T-helper 22 cell (primary cell): Measurements from ENCODE around the gene ACRBP.

Experiments
- DNase-seq: peaks from one replicate; pipeline ENCODE4 v3.0.0-alpha.2; 2020; ENCODE audit warnings: low read depth

The ACRBP gene

DNA sequence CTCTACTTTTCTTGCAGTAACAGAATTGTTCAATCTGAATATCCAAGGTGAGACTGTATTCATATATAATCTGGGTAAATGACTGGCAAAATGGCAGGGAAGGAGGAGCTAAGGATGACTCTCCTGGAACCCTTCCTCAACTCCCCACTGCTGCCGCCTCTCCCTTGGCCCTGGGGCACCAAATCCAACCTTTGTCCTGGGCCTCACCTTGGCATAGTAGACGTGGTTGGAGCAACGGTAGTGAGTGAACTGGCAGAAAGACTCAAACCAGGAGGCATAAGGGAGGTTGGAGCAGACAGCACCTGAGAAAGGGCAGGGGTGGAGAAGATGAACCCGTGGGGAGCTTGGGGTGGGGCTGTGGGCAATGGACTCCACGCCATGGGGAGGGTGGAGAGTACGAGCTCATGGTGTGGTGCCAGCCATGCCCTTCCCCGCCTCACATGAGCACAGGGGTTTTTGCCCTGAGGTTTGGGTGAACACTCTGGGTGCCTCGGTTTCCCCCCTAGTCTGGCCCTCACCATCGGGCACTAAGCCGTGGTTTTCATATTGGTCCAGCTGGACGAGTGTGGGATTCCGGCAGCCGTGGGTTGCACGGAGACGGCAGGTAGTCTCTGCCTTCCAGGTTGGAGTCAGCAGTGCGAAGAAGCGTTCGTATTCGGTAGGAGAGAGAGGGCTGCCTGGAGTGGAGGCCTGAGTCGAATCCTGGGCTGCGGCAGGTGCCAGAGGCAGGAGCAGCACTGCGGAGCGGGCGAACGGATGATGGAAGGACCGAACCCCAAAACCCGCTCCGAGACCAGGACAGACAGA is 753 bp downstream of the ACRBP start:
- no peak for DNase-seq

DNA sequence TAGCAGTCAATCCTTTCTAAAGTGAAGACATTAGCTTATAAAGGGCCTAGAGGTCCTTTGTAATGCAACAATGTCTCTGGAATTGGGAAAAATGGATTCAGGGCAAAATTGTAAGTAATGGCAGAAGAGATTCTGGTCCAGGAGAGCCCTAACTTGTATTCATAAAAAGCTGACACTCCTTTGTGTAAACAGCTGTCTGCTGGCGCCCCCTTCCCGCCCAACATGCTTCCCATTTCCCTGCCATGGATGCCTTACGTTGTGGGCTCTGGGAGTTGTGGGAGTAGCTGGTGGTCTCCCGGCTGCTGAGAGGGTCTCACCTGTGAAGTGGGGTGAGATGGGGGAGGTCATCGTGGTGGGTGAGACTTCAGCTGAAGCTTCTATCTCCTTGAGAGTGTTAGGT is 2.3 kb downstream of the ACRBP start:
- DNase-seq = no peak

DNA sequence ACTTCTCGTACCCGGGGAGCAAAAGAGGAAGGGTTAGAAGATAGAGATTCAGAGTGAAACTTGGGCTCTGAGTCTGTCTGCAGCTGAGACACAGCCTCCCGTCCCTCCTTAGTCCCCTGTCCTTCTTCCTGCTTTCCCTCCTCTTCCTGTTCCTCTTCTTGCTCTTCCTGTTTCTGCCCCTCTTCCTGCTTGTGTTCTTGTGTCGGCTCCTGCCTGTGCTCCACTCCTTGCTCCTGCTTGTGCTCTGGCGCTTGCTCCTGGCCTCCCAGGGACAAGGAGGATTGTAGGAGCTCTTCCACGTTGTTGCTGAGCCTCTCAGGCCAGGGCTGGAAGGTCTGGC is 3.0 kb downstream of the ACRBP start:
- DNase-seq = no peak

DNA sequence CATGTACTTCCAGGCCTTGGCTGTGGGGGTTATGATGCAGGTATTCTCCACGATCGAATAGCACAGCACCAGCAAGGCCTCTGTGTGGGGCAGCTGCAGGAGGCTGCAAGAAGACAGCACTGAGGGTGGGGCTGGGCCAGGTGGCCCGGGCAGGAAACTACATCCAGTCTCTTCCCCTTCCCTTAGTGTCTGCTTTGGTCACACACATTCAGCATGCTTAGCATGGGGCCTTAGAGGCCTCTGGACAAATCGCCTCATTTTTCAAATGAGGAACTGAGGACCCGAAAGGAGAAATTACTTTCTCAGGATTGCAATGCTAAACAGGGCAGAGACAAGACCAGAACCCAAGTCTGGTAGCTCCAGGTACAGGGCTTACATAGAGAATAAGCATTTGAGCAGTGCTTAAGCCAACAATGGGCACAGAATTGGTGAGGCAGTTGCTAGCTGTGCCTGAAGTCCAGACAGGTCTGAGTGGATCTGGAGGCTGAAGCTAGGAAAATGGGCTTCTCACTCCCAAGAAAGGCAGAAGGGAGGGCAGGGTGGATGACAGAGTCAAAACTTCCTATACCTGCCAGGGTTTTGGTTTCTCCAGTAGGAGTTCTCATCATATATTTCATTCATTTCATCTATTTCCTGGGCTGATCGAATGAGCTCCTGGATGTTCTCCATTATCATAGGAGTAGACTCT is 3.5 kb downstream of the ACRBP start:
- DNase-seq = no peak

DNA sequence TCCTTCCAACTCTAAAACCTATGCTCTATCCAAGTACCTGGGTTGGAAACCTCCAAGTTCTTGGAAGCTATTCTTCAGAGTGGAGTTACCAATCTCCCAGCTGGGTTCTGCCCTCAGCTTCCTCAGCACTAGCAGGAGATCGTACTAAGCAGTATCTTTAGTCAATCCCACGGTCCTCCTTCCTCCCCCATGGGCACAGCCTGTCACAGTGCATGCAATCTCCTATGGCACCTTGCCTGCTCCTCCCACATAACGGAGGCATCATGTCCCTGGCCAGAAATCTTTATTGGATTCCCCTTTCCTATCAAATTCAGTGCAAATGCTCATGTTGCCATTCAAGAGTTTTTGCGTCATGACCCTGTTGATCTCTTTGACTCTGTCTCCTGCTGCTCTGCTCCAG is 6.1 kb downstream of the ACRBP start:
- DNase-seq = no peak

DNA sequence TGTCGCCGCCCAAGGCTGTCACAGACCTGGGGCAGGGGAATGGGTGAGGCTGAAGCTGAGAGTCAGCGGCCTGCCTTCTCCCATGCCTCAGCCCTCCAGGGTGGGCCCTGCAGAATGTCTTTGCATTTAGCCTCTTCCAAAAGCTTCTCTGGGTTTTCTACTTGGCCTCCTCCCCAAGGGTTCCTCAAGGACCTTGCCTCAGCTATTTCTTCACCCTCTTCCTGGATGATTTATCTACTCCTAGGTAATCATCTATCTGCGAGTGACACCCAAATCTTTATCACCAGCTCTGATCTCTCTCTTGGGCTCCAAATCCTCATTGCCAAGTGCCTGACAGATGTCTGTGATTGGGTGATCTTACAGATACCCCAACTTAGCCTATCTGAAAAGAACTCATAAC is 6.7 kb downstream of the ACRBP start:
- no peak for DNase-seq

DNA sequence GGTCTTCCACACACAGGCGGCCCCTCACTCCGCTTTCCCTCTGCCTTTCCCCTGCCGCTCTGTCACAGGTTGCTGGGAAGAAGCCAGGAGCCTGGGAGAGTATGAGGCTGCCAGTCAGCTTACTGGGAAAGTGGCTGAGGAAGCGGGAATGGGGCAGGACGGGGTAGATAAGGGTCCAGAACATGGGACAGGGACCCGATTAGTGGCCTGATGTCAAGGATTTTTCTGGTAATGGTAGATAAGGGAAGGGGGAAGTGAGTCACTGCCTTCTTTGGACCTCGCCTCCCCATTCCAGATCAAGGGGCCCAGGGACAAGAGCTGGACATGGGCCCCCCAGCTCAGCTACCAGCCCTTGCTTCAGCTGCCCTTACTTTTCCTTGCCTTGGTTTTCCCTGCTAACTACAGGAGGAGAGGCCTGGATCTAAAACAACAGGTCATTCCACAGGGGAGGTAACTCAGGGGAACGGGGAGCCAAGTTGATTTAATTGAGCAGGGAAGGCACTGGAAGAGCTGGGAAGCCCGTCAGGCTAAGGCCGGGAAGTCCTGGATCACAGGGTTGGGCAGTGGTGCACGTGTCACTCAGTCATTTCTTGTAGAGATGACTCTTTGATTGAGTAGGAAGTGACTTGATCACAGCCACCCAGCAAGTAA is 8.0 kb downstream of the ACRBP start:
- DNase-seq = no peak

DNA sequence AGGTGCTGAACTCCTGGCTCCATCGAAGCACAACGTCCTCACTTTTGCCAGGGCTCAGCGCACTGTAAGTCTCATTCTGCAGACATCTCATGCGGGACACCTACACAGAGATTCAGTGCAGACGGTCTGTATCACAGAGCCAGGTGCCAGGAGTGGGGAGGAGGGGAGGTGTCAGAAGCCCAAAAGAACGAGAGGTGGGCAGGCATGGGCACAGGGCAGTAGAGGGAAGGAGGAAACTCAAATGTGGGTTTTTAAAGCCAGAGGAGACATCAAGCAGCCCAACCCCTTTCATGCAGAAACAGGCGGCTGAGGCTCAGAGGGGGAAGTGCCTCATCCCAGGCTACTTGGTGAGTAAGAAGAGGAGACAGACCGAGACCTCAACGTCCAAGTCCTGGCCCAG is 8.9 kb downstream of the ACRBP start:
- no peak for DNase-seq

DNA sequence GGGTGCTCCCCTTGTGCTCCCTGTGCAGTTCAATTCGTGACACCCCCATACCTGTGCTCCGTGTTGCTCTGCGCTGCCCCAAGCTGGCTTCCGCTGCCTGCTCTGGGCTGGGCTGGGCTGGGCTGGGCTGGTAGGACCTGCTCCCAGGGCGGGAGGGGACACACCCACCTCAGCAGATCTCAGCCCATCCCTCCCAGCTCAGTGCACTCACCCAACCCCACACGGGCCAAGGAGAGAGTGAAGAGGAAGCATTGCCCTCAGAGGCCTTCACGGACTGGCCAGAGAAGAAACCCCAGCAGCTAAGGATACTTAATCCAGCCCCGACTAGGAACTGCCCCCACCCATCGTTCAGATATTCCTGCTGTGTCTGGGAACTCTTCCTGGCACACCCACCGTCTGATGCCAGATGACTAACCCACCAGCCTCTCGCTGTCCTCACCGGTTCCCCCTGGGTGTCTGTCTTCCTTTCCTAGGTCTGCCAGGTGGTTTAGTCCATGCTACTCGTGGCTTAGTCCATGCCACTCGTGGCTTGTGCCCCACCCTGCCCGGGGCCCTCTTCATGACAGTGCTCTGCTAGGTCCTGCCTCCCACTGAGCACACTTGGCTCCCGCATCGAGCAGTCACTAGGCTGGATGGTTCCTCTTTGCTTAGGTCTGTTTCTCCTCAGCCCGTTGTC is 11.2 kb downstream of the ACRBP start, which contains the start of gene LPAR5:
Gene LPAR5, minus strand, starts transcription at position 104 of the 676 bp plus-strand sequence. CDS start 14,711 bp downstream, outside the sequence.
- DNase-seq = no peak

DNA sequence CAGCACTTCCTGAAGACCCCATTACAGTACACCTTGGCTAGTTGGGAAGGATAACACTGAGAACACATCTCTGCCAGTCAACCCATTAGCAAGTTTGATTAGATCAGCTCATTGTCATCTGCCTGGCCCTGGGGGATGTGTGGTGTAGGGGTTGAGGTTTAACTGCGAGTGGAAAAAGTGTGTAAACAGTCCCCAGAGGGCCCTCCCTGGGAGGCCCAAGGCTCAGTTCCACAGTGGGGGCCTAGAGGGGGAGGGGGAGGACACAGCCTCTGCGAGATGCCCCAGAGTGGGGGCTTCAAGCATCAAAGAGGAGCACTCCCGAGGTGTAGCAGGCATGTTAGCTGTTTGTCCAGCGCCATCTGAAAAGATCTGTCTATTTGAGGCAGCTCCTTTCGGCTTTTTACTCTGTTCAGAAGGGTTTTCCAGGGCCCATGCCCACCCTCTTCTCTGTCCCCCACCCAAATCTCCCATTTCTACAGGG is 11.8 kb downstream of the ACRBP start:
- no peak for DNase-seq

DNA sequence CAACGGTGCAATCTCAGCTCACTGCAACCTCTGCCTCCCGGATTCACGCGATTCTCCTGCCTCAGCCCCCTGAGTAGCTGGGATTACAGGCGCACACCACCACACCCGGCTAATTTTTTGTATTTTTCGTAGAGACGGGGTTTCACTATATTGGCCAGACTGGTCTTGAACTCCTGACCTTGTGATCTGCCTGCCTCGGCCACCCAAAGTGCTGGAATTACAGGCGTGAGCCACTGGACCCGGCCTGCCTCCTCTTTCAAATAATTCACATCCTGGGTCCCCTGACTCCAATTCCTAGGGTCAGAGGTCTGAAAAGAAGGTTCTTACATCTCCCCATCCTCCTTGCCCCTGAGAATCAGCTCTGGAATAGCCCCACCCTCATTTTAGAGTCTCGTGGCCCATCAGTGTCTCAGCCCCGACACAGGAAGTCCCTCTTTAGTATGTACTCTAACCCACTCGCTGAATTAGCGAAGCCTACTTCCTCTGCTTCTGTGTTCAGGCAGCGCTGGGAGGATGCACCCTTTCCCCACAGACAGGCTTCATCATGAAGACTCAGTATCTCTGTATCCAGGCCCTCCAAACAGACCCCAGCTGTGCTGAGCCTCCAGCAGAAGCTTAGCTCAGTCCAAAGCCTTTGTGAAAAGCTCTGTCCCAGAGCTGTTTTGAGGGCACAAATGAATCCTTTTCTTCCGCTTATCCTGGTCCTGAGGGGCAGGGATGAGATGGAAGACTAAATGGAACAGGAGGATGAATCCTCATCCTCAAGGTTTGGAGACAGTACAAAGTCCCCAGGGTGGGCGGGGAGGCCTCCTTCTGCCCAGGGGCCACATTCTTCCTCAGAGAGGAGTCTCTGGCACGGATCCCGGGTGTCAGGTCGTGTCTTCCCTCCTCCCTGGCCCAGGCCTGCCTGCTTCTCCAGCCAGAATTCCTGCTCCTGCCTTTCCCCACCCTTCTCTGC is 14.9 kb downstream of the ACRBP start:
- no peak for DNase-seq

DNA sequence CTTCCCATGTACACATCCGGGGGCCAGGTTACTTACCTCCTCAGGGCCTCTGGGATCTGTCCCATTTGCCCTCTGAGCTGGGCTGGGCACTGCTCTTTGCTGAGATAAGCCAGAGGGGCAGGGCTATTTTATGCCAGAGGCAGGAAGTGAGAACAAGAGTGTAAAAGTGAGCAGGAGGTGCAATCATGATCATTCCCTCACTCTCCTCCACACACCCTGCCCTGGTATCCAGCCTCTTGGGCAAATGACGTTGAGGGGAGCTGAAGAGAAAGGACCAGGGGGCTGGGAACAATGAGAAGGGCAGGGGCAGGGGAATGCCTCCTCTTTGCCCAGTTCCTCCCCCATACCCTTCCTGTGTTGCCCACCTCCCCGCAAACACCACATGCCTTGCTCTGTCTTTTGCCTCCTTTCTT is 15.7 kb downstream of the ACRBP start:
- no peak for DNase-seq

DNA sequence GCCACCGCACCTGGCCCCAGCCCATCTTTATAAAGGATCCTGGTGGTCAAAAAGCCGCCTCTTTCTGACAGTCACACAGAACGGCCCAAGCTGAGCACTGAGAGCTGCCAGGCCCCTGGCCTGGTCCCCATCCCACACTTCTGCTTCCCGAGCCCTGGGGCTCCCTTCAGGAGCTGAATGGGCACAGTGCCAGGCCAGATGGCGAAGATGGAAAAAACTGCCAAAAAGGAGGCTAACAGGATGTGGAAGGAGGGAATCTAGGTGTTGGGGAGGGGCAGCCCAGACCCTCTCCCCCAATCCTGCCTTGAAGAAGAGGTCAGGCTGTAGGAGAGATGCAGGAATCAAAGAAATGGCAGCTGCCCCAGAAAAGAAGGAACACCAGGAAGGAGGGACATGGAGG is 16.5 kb downstream of the ACRBP start:
- DNase-seq = no peak

DNA sequence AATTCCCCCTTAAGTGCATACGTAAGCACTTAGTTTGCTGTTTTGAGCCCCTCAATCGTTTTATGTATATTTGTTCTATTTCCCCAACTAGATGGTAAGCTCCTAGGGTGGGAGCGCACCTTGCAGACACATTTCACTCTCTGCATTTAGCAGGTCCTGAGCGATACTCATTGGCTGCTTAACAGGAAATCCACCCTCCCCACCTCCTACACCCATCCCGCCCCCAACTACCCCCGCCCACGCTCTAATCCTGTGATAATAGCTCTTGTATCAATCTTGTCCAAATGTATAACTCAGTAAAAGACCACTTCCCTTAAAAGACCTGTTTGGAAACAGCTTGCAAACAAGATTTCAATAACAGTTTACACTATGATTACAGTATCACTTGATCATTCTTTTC is 19.6 kb downstream of the ACRBP start:
- peak; percentile 34 for DNase-seq

DNA sequence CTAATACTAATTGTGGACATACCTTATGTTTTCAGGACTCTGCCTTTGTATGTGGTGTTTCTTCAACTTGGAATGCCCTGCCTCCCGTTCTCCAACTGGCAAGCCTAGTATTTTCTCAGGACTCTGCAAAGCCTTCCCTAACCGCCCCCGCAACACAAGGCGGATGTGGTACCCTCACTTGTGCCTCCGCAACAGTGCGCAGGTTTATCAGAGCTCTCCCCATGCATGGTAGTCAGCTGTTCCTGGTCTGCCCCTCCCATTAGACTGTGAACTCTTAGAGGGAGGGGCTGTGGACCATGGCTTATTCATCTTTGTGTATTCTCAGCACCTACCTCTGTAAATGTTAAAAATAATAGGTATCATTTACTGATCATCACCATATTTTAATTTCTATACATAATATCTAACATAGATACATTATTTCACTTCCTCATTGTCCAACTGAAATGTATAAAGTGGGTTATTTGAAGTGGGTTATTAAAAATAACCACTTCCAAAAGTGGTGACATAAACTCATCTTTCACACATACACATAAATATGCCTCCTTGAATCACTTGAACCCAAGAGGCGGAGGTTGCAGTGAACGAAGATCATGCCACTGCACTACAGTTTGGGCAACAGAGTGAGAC is 20.5 kb downstream of the ACRBP start:
- no peak for DNase-seq

DNA sequence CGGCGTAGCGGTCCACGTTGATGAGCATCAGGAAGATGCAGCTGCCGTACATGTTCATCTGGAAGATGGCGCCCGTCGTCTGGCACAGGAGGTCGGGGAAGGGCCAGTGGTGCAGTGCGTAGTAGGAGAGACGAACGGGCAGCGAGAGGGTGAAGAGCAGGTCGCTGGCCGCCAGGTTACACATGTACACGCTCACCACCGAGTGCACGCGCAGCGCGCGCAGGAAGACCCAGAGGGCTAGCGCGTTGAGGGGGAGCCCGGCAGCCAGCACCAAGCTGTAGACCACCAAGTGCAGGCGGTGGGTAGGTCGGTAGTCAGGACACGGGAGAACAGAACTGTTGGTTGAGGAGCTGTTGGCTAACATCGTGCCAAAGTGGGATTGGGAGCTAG is 26.4 kb downstream of the ACRBP start:
- DNase-seq = no peak

DNA sequence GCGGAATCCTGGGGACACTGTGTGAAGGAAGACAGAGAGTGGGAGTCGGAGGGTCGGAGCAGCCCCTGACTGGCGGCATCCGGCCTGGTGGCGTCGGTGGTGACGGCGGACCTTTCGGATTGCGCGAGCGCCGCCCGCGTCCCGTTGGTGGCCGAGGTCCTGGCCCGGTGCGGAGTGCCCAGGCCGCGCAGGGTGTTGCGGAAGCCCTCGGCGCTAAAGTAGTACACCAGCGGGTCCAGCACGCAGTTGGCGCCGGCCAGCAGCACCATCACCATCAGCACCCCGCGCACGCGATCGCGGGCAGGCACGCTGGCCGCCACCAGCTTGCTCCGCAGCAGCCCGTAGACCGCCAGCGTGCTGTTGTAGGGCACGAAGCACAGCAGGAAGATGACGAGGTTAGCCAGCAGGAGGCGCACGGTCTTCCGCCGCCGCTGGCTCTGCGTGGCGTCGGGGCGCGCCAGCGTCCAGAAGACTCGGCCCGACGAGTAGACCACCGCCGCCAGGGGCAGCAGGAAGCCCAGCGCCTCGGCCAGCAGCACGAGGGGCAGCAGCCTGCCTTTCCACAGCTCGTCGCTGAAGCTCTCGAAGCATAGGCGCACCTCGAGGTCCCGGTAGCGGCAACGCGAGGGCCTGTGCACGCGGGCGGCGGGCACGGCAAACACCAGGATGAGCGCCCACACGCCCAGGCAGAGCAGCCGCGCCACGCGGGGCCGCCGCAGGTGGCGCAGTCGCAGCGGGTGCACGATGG is 26.9 kb downstream of the ACRBP start:
- no peak for DNase-seq

DNA sequence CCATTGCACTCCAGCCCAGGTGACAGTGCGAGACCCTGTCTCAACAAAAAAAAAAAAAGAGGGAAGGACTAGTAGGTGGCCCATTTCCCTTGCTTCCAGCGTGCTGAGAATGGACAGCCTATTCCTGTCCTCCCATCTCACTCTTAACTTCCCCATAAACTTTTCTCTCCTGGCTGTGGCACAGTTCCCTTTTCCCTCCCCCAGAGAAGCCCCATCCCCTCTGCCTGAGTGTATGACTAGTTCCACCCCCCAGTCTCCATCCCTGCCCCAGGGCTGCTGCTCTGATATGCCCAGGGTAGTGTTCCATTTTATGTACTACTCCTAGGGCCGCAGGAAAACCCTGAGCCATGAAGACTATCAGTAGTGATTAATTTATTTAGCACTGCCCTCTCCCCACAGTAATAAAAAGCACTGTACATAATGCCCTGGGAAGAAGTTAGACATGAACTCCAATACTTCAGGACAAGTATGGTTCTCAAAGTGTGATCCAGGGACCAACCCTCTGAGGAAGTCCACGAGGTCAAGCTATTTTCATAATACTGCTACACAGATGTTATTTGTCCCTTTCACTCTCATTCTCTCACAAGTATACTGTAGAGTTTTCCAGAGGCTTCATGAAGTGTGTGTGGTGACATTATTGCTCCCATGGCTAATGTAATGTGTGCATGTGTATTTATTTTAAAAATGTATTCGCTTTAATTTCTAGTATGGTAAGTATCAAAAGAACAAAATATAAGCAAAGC is 28.6 kb downstream of the ACRBP start:
- DNase-seq = no peak

DNA sequence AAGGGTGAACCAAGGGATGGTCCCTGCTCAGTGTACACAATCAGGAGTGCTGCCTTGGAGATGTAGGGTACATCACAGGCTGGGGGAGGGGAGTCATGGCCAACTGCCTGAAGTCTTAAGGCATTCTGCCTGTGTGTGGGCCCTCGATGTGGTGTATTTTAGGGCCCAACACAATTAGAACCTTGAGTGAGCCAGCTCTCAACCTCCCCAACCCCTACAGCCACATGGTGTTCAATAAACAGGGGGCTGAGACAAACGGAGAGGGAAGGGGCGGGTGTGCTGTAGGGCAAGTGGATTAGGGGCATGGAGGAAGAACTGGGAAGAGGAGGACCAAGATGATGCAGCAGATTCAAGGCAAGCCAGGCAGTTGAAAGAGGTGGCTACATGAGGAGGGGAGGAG is 31.4 kb downstream of the ACRBP start:
- no peak for DNase-seq
